ENCODE data around the gene ZCCHC14. TPM values are rescaled to one million over a fixed set of nuclear protein-coding genes. Genes with fewer than 3 reads are reported as not detected.

ZCCHC14 gene
- total RNA-seq, 1 experiment from 2014 or later, result 37.8 TPM

DNA sequence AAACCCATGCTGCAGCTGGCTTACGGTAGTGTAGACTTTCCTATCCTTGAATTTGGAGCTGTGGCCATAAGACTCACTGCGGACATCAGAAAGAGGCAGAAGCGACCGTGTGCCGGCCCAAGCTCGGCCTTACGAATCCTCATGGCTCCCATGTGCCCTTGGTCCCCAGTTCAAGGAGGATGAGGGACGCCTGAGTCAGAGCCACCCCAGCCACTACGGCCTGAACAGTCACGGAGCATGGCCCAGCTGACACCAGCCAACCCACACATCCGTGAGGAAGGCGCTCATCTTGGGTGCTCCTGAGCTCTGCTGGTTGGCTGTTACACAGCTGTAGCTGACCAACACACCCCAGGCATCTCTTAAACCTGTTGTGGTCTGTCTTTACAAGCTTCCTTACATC, 44.0 kb downstream of the ZCCHC14 start:
- H3K4me1 ChIP-seq (ENCODE audit: control insufficient read depth in 1 of 2, insufficient read depth in 2 of 2, low read length in 2 of 2), result no peaks in the 10 kb centered on the region
- no peaks in the 10 kb centered on the region; the same call in 1 of the 2 replicates for H3K79me2 ChIP-seq (ENCODE audit: insufficient read depth, low read length)
- H3K27me3 ChIP-seq (ENCODE audit: insufficient read depth, low read length), result no peaks in the 10 kb centered on the region
- RAD21 ChIA-PET (ENCODE audit: low non-redundant PET in 1 of 2, low total read pairs in 2 of 2, uncharacterized antibody in 2 of 2, unreplicated experiment in 2 of 2), result no interaction called here
- TF ChIP-seq CEBPB (IDR thresholded peaks at IDR 0.05; ENCODE audit: low read depth) (no peak), SRF (IDR thresholded peaks at IDR 0.05; ENCODE audit: low read depth) (no peak), ZFX (IDR thresholded peaks at IDR 0.05) (no peak), ELF1 (IDR thresholded peaks at IDR 0.05; ENCODE audit: borderline replicate concordance, low read depth) (no peak), FOSL1 (IDR thresholded peaks at IDR 0.05; ENCODE audit: low read depth) (no peak), SIN3A (IDR thresholded peaks at IDR 0.05; ENCODE audit: low read depth) (no peak)
- TF ChIP-seq, protein P1, sequence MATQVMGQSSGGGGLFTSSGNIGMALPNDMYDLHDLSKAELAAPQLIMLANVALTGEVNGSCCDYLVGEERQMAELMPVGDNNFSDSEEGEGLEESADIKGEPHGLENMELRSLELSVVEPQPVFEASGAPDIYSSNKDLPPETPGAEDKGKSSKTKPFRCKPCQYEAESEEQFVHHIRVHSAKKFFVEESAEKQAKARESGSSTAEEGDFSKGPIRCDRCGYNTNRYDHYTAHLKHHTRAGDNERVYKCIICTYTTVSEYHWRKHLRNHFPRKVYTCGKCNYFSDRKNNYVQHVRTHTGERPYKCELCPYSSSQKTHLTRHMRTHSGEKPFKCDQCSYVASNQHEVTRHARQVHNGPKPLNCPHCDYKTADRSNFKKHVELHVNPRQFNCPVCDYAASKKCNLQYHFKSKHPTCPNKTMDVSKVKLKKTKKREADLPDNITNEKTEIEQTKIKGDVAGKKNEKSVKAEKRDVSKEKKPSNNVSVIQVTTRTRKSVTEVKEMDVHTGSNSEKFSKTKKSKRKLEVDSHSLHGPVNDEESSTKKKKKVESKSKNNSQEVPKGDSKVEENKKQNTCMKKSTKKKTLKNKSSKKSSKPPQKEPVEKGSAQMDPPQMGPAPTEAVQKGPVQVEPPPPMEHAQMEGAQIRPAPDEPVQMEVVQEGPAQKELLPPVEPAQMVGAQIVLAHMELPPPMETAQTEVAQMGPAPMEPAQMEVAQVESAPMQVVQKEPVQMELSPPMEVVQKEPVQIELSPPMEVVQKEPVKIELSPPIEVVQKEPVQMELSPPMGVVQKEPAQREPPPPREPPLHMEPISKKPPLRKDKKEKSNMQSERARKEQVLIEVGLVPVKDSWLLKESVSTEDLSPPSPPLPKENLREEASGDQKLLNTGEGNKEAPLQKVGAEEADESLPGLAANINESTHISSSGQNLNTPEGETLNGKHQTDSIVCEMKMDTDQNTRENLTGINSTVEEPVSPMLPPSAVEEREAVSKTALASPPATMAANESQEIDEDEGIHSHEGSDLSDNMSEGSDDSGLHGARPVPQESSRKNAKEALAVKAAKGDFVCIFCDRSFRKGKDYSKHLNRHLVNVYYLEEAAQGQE (IDR thresholded peaks at IDR 0.05; ENCODE audit: low read depth), result no peak
- TF ChIP-seq, protein P2, sequence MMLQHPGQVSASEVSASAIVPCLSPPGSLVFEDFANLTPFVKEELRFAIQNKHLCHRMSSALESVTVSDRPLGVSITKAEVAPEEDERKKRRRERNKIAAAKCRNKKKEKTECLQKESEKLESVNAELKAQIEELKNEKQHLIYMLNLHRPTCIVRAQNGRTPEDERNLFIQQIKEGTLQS (IDR thresholded peaks at IDR 0.05), result no peak
- H3K36me3 ChIP-seq (ENCODE audit: control insufficient read depth in 1 of 2, insufficient read depth in 2 of 2, low read length in 2 of 2), result peaks cover 17% of the 10 kb centered on the region in 2 experiments; a peak in 3 of 4 replicates
- H4K20me1 ChIP-seq (ENCODE audit: insufficient read depth), result no peaks in the 10 kb centered on the region
- intact Hi-C loops (cut with micrococcal nuclease), result no loop called here
- no peak overlapping the region for H3K27ac ChIP-seq (ENCODE audit: low read depth, low read length)
- H3K4me2 ChIP-seq (ENCODE audit: low read length), result no peak overlapping the region
- CTCF ChIA-PET, result no interaction called here
- H3K4me3 ChIP-seq (replicated peaks in 1 of 2; ENCODE audit: low read depth in 1 of 2, low read length in 2 of 2), result no peak overlapping the region
- no peaks in the 10 kb centered on the region for H3K9me2 ChIP-seq (ENCODE audit: insufficient read depth)
- H2AFZ ChIP-seq (ENCODE audit: low read depth, low read length, poor library complexity, severe bottlenecking), result no peak overlapping the region
- DNase-seq (ENCODE audit: low read depth, low spot score) (no peak), ATAC-seq (no peak)
- no TSS peak for BruUV-seq (replicated peaks)
- H3K9ac ChIP-seq (ENCODE audit: low read length), result no peak overlapping the region
- POLR2A ChIA-PET, result no interaction called here
- H3K9me3 ChIP-seq (ENCODE audit: control insufficient read depth in 1 of 2, insufficient read depth in 1 of 2, low read depth in 1 of 2, low read length in 2 of 2), result no peaks in the 10 kb centered on the region

Data from HCT116 (cell line).